Activated T-helper 1 cell treated with anti-CD3 and anti-CD28 coated beads, Interleukin-12 subunit alpha, Interleukin-12 subunit beta, Interleukin-2, Interleukin-4 antibody, amounts not matched to agents 30 ng/mL and 10 ng/mL and 1 ng/mL, durations not matched to agents 14 hours and 24 hours and 36 hours (primary cell): Measurements from ENCODE around the gene C2CD4C. TPM values are rescaled to one million over a fixed set of nuclear protein-coding genes. Genes with fewer than 3 reads are reported as not detected.
"Not testable (repeated sequence)": the region's sequence is repeated elsewhere in the genome, so short reads cannot be mapped to it uniquely, and the experiment has no call there.

Source experiments
- DNase-seq: peaks from one replicate; pipeline ENCODE4 v3.0.0; 2021; ENCODE audit warnings: low spot score
- H3K27ac Mint-ChIP-seq: one replicate; pipeline ENCODE4 v1.8.0; 2021; ENCODE audit warnings: mild to moderate bottlenecking, mixed read lengths
- H3K27me3 Mint-ChIP-seq: one replicate; pipeline ENCODE4 v1.8.0; 2022; ENCODE audit warnings: mild to moderate bottlenecking, moderate library complexity, mixed read lengths; ENCODE audit not compliant: insufficient read depth
- H3K36me3 Mint-ChIP-seq: one replicate; pipeline ENCODE4 v1.8.0; 2021; ENCODE audit warnings: low read depth, mixed read lengths
- H3K4me1 Mint-ChIP-seq: one replicate; pipeline ENCODE4 v1.8.0; 2021; ENCODE audit warnings: low read depth, mixed read lengths
- H3K4me3 Mint-ChIP-seq: one replicate; pipeline ENCODE4 v1.8.0; 2021; ENCODE audit warnings: mild to moderate bottlenecking, moderate library complexity, mixed read lengths
- H3K9me3 Mint-ChIP-seq: one replicate; pipeline ENCODE4 v1.8.0; 2021; ENCODE audit warnings: mixed read lengths
- intact Hi-C: fragments of 100-400 bp; cut with micrococcal nuclease; formaldehyde crosslinking; loops from one replicate; pipeline ENCODE4 v1.15.1; 2024
- total RNA-seq: library from RNA; stranded (reverse); gene quantifications from 2 replicates; pipeline ENCODE4 v1.2.3, GENCODE V29; 2022

C2CD4C gene
- total RNA-seq, 1 donor from 2014 or later: 0.08 TPM

GRCh38 chr19:434152-434960 lies 25.4 kb upstream of the C2CD4C start:
- intact Hi-C loops: no loop called here
- Mint-ChIP-seq H3K36me3 (no peaks in the 10 kb centered on the region), H3K4me1 (no peaks in the 10 kb centered on the region), H3K9me3 (peaks cover 7% of the 10 kb centered on the region), H3K4me3 (no peak overlapping the region), H3K27ac (no peak overlapping the region), H3K27me3 (no peaks in the 10 kb centered on the region)
- DNase-seq: no peak

- Mint-ChIP-seq H3K9me3 (peaks cover 7% of the 10 kb centered on the region), H3K4me3 (no peak overlapping the region), H3K4me1 (no peaks in the 10 kb centered on the region), H3K27ac (no peak overlapping the region), H3K27me3 (no peaks in the 10 kb centered on the region), H3K36me3 (no peaks in the 10 kb centered on the region)
- DNase-seq: no peak
- intact Hi-C loops: no loop called here
Measured at GRCh38 chr19:430701-431100, 21.8 kb upstream of the C2CD4C start.

DNA sequence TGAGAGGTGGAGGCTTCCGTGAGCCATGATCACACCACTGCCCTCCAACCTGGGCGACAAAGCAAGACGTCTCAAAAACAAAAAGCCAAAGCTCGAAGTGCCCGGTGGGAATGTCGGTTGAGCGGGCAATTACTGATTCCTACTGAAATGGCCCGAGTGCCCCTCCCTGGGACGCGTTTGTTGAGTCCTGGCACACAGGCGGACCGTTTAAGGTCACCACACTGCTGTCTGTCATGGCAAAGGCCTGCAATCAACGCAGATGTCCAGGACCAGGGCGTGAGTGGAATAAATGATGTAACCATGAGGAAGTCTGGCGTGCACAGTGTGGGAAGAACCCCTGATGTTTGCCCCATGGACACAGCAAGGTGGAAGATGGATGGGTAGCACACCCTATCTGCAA lies 19.2 kb upstream of the C2CD4C start:
- Mint-ChIP-seq H3K4me1 (no peaks in the 10 kb centered on the region), H3K4me3 (no peak overlapping the region), H3K27me3 (no peaks in the 10 kb centered on the region), H3K27ac (no peak overlapping the region), H3K36me3 (no peaks in the 10 kb centered on the region), H3K9me3 (peaks cover 7% of the 10 kb centered on the region)
- DNase-seq: no peak
- intact Hi-C loops: no loop called here

GRCh38 chr19:427675-428074 lies 18.7 kb upstream of the C2CD4C start:
- DNase-seq, H3K36me3 Mint-ChIP-seq, H3K9me3 Mint-ChIP-seq, H3K27me3 Mint-ChIP-seq, H3K4me3 Mint-ChIP-seq, H3K4me1 Mint-ChIP-seq, H3K27ac Mint-ChIP-seq, intact Hi-C loops: not testable (repeated sequence)

- no peaks in the 10 kb centered on the region for H3K27me3 Mint-ChIP-seq
- DNase-seq: no peak
- no peak overlapping the region for H3K4me3 Mint-ChIP-seq
- H3K9me3 Mint-ChIP-seq: peaks cover 7% of the 10 kb centered on the region
- no peak overlapping the region for H3K27ac Mint-ChIP-seq
- no peaks in the 10 kb centered on the region for H3K4me1 Mint-ChIP-seq
- H3K36me3 Mint-ChIP-seq: no peaks in the 10 kb centered on the region
- intact Hi-C loops: no loop called here
Measured at GRCh38 chr19:426725-427445, 17.9 kb upstream of the C2CD4C start.

DNA sequence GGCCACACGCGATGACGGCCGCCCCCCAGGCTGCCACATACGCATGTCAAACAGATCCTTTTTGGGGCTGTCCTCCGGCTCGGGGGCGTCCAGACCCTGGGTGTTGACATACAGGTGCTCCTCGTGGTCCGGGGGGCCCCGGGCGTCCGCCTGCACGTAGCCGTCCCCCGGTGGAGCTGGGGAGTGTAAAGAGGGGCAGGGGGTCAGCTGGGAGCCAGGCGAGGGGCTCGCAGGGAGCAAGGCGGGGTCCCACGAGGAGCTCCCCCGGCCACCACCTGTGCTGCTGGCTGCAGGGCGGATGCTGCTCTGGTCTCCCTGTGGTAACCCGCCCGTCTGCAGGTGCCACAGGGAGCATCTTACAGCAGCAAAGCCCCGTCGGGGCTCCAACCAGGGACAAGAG lies 16.1 kb upstream of the C2CD4C start:
- H3K4me1 Mint-ChIP-seq: no peaks in the 10 kb centered on the region
- no peak for DNase-seq
- no peaks in the 10 kb centered on the region for H3K36me3 Mint-ChIP-seq
- intact Hi-C loops: no loop called here
- no peak overlapping the region for H3K27ac Mint-ChIP-seq
- H3K4me3 Mint-ChIP-seq: no peak overlapping the region
- H3K27me3 Mint-ChIP-seq: peaks cover 2% of the 10 kb centered on the region
- H3K9me3 Mint-ChIP-seq: no peaks in the 10 kb centered on the region

GRCh38 chr19:424546-424945 lies 15.6 kb upstream of the C2CD4C start:
- no peak overlapping the region for H3K27ac Mint-ChIP-seq
- no peak for DNase-seq
- H3K36me3 Mint-ChIP-seq: no peaks in the 10 kb centered on the region
- H3K9me3 Mint-ChIP-seq: no peaks in the 10 kb centered on the region
- intact Hi-C loops: no loop called here
- H3K4me3 Mint-ChIP-seq: no peak overlapping the region
- peaks cover 2% of the 10 kb centered on the region for H3K27me3 Mint-ChIP-seq
- no peaks in the 10 kb centered on the region for H3K4me1 Mint-ChIP-seq

- Mint-ChIP-seq H3K4me1 (no peaks in the 10 kb centered on the region), H3K27me3 (peaks cover 2% of the 10 kb centered on the region), H3K4me3 (no peak overlapping the region), H3K36me3 (no peaks in the 10 kb centered on the region), H3K9me3 (no peaks in the 10 kb centered on the region), H3K27ac (no peak overlapping the region)
- intact Hi-C loops: no loop called here
- DNase-seq: no peak
Measured at GRCh38 chr19:423691-424466, 14.9 kb upstream of the C2CD4C start.

DNA sequence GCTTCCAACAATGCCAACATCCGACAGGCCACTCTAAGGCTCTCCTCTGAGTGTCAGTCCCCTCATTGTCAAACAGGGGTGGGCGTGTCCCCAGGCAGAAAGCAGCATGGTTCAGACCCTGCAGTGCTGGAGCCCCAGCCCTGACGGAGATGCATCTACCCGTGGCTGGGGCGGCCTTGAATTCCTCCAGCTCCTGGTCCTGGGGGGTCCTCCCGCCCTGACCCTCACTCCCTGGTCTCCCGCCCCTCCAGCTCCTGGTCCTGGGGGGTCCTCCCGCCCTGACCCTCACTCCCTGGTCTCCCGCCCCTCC lies 13.9 kb upstream of the C2CD4C start:
- H3K27ac Mint-ChIP-seq, H3K4me1 Mint-ChIP-seq, H3K36me3 Mint-ChIP-seq, H3K4me3 Mint-ChIP-seq, H3K9me3 Mint-ChIP-seq, H3K27me3 Mint-ChIP-seq, intact Hi-C loops, DNase-seq: not testable (repeated sequence)

- Mint-ChIP-seq H3K4me3 (no peak overlapping the region), H3K4me1 (no peaks in the 10 kb centered on the region), H3K27me3 (peaks cover 2% of the 10 kb centered on the region), H3K9me3 (no peaks in the 10 kb centered on the region), H3K36me3 (no peaks in the 10 kb centered on the region), H3K27ac (no peak overlapping the region)
- intact Hi-C loops: no loop called here
- DNase-seq: no peak
Measured at GRCh38 chr19:422213-422916, 13.4 kb upstream of the C2CD4C start.

DNA sequence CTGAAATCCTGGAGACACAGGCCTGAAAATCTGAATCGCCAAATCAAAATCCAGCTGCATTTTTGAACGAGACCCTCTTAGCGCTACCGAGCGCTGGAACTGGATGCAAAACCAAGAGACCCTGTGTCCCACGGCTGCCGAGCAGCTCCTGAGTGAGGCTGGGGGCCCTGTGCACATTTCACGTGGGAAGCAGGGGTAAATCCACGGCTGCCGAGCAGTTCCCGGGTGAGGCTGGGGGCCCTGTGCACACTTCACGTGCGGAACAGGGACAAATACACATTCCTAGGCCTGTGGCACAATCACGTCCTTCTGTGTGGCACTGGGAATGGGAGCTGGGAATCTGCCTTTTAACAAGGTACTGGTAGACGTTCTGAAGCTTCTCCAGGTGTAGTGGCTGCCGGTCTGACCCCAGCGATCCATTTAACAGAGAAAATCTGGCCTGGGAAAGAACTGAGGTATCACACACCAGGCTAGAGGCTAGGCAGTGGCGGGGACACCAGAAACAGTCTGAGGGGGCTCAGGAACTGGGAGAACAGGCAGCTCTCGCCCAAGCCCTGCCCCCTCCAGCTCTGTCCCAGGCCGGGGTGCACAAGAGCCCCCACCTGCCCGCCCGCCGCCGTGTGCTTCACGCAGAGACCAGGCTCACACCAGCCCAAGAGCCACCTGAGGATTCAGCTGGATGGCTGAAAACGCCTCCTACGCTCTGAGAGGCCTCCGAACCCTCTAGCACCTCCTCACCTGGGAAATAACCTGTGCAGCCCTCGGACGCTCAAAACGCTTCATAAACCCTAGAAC lies 11.0 kb upstream of the C2CD4C start:
- H3K4me3 Mint-ChIP-seq: no peak overlapping the region
- no peaks in the 10 kb centered on the region for H3K36me3 Mint-ChIP-seq
- no peak overlapping the region for H3K27ac Mint-ChIP-seq
- H3K9me3 Mint-ChIP-seq: no peaks in the 10 kb centered on the region
- no peaks in the 10 kb centered on the region for H3K4me1 Mint-ChIP-seq
- H3K27me3 Mint-ChIP-seq: peaks cover 2% of the 10 kb centered on the region
- DNase-seq: no peak
- intact Hi-C loops: no loop called here
